Glutamatergic neuron (in vitro differentiated cells): ENCODE measurements around the gene SAMD14. TPM values are rescaled to one million over a fixed set of nuclear protein-coding genes. Genes with fewer than 3 reads are reported as not detected.
A peak's percentile ranks its signal among the peaks of the same experiment; 100 is the strongest.

Experiments used
- DNase-seq: peaks from one replicate; pipeline ENCODE4 v3.0.0; 2022
- H3K27ac Mint-ChIP-seq: one replicate; pipeline ENCODE4 v1.8.0; 2020; ENCODE audit warnings: mild to moderate bottlenecking, mixed read lengths, inconsistent platforms; ENCODE audit not compliant: unreplicated experiment
- H3K27me3 Mint-ChIP-seq: one replicate; pipeline ENCODE4 v1.8.0; 2020; ENCODE audit warnings: mild to moderate bottlenecking, moderate library complexity, mixed read lengths, inconsistent platforms; ENCODE audit not compliant: unreplicated experiment
- H3K36me3 Mint-ChIP-seq: one replicate; pipeline ENCODE4 v1.8.0; 2020; ENCODE audit warnings: mild to moderate bottlenecking, mixed read lengths, inconsistent platforms; ENCODE audit not compliant: unreplicated experiment
- H3K4me1 Mint-ChIP-seq: one replicate; pipeline ENCODE4 v1.8.0; 2020; ENCODE audit warnings: mild to moderate bottlenecking, low read depth, mixed read lengths, inconsistent platforms; ENCODE audit not compliant: unreplicated experiment
- H3K4me3 Mint-ChIP-seq: one replicate; pipeline ENCODE4 v1.8.0; 2020; ENCODE audit warnings: mild to moderate bottlenecking, mixed read lengths, inconsistent platforms; ENCODE audit not compliant: unreplicated experiment
- H3K9me3 Mint-ChIP-seq: one replicate; pipeline ENCODE4 v1.8.0; 2020; ENCODE audit warnings: mild to moderate bottlenecking, moderate library complexity, mixed read lengths, inconsistent platforms; ENCODE audit not compliant: unreplicated experiment
- CTCF ChIP-seq: fragments of 200-600 bp; sonication (generic); IDR thresholded peaks from one replicate; pipeline ENCODE4 v1.5.0; 2021; ENCODE audit not compliant: partially characterized antibody, unreplicated experiment
- total RNA-seq: library from RNA; stranded (reverse); fragmentation: NEBNext Ultra II Directional; extraction: Animal tissue kit (Norgen Biotek cat#: 25700); gene quantifications from one replicate; pipeline ENCODE4 v1.2.1, GENCODE V29; 2021; ENCODE audit not compliant: unreplicated experiment

SAMD14 gene
- total RNA-seq, 1 donor from 2014 or later, result 95.0 TPM

- peak overlapping the region; percentile 91 for H3K4me3 Mint-ChIP-seq
- no peak for TF ChIP-seq CTCF
- H3K36me3 Mint-ChIP-seq, result peaks cover 10% of the 10 kb centered on the region
- H3K9me3 Mint-ChIP-seq, result peaks cover 15% of the 10 kb centered on the region
- DNase-seq, result no peak
- peaks cover 12% of the 10 kb centered on the region for H3K27me3 Mint-ChIP-seq
- peak overlapping the region; percentile 59 for H3K27ac Mint-ChIP-seq
- peaks cover 24% of the 10 kb centered on the region for H3K4me1 Mint-ChIP-seq
Observed at GRCh38 chr17:50147841-50148225, 17.9 kb upstream of the SAMD14 start.

DNA sequence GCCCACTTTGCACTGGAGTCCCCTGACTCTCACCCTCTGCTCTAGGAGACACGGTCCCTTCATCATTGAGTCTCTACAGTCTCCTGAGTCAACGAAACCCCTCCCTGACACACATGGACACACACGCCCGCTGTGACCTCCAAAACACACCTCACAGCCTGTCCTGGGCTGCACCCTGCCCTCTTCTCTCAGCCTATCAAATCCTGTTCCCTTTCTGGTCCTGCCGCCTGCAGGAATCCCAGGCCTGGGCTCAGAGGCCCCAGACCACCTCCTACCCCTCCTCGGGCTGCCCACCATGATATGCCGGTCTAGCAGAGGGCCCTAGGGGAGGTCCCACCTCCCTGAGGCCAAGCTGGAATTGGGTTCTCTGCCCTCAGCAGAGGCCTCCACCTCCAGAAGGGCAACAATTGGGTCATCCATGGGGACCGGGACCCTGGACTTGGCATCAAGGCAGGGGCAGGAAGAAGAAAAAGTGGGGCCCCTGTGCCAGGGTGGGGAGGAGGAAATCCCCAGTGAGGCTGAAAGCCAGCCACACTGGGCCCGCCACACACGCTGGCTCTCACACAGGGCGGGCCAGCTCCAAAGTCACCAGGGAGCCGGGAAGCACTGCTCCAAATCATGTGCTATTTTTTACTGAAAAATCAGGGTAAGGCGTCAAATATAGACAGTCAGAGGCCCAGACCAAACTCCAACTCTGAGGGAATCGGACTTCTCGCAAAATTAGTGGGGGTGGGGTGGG is 17.1 kb upstream of the SAMD14 start:
- Mint-ChIP-seq H3K9me3 (peaks cover 18% of the 10 kb centered on the region), H3K27ac (no peak overlapping the region), H3K36me3 (peaks cover 12% of the 10 kb centered on the region), H3K4me1 (peaks cover 24% of the 10 kb centered on the region), H3K27me3 (peaks cover 10% of the 10 kb centered on the region), H3K4me3 (peak overlapping the region; percentile 91)
- TF ChIP-seq CTCF, result no peak
- DNase-seq, result no peak

DNA sequence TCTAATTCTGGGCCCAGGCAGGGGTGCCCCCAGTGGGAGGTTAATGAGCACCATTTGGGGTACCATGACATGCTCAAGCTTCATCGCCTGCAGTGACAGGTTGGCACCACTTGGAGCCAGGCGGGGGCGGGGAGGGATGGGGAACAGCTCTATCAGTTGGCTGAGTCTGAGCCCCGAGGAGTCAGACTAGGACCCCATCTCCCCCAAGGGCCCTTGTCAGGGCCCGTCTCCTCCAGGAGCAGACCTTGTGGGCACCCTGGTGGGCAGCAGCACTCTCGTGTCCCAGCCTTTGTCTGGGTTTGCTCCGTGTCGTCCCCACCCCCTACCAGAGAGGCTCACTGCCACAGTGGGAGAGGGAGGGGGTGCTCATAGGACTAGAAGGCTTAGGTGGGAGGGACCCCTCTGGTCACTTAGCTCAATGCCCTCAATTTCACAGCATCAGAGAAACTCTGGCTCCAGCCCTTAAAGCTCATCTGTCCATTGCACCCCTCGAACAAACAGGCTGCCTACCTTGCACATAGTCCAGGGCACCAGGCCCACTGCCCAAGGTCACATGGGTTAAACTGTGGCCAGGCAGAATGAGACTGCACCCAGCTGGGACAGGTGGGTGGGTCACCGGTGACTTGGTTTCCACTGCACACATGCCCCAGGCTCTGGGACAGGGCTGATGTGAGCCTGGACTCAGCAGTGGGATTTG is 16.4 kb upstream of the SAMD14 start:
- Mint-ChIP-seq H3K27me3 (peaks cover 15% of the 10 kb centered on the region), H3K36me3 (peaks cover 12% of the 10 kb centered on the region), H3K4me3 (peak overlapping the region; percentile 91), H3K4me1 (peaks cover 24% of the 10 kb centered on the region), H3K27ac (no peak overlapping the region), H3K9me3 (peaks cover 16% of the 10 kb centered on the region)
- no peak for DNase-seq
- no peak for TF ChIP-seq CTCF

- Mint-ChIP-seq H3K9me3 (peaks cover 13% of the 10 kb centered on the region), H3K4me3 (peak overlapping the region; percentile 83), H3K27me3 (peaks cover 15% of the 10 kb centered on the region), H3K4me1 (peaks cover 24% of the 10 kb centered on the region), H3K27ac (peak overlapping the region; percentile 59), H3K36me3 (peaks cover 12% of the 10 kb centered on the region)
- no peak for TF ChIP-seq CTCF
- no peak for DNase-seq
Observed at GRCh38 chr17:50145532-50146229, 15.7 kb upstream of the SAMD14 start.
